Ovary (tissue), 10 donors: ENCODE results near the gene RPRM. TPM values are rescaled to one million over a fixed set of nuclear protein-coding genes. Genes with fewer than 3 reads are reported as not detected.

Experiments
- DNase-seq, 5 donors: peaks; one replicate each; pipeline ENCODE4 v3.0.0-alpha.2; 2019 to 2020
- H3K27ac ChIP-seq, 2 donors: fragments of 200-600 bp; one replicate each; pipeline versions ENCODE4 v1.5.1 to v1.8.0; 2019 to 2022
- H3K27me3 ChIP-seq: fragments of 200-600 bp; one replicate; pipeline ENCODE4 v1.8.0; 2022
- H3K36me3 ChIP-seq: fragments of 200-600 bp; sonication (generic); one replicate; pipeline ENCODE4 v1.5.1; 2019
- H3K4me1 ChIP-seq: one replicate; pipeline ENCODE4 v1.8.1; 2013; ENCODE audit warnings: mild to moderate bottlenecking, moderate library complexity; ENCODE audit not compliant: insufficient read depth
- H3K4me3 ChIP-seq: fragments of 200-600 bp; sonication (generic); one replicate; pipeline ENCODE4 v1.5.1; 2017
- H3K9me3 ChIP-seq, 2 donors: fragments of 200-600 bp in 1 of 2; sonication (generic) in 1 of 2; one replicate each; pipeline versions ENCODE4 v1.5.1 to v1.8.1; 2013 to 2019; ENCODE audit warnings: mild to moderate bottlenecking in 1 of 2, moderate library complexity in 1 of 2
- EP300 ChIP-seq: sonication (generic); formaldehyde crosslinking; IDR thresholded peaks from one replicate; pipeline ENCODE4 v1.6.1; 2017; ENCODE audit warnings: antibody characterized with exemption
- POLR2A ChIP-seq: fragments of 450-650 bp; IDR thresholded peaks from one replicate; pipeline ENCODE4 v1.6.1; 2017; ENCODE audit warnings: antibody characterized with exemption, mild to moderate bottlenecking, moderate library complexity
- WGBS, 3 donors: extraction: QIAGEN DNeasy Blood & Tissue Kit in 1 of 3; methylation state at CpG; one replicate each; pipeline versions ENCODE4 v1.1.5 to v1.1.7; 2013 to 2017; 5-methylcytosine and 5-hydroxymethylcytosine counted together
- intact Hi-C, 4 donors: fragments of 100-400 bp; cut with DNase I; formaldehyde crosslinking; loops; one replicate each; pipeline versions ENCODE4 v1.11.0 to v1.15.1; 2022 to 2023
- long read RNA-seq, 3 donors: library from polyadenylated mRNA in 2 of 3; unstranded in 2 of 3; transcript quantifications; one replicate each; pipeline ENCODE4 v2.0.0 and lab custom pipeline, GENCODE V29; 2021 to 2026
- polyA plus RNA-seq, 2 donors: library from polyadenylated mRNA; stranded (reverse); fragments of 200-250 nt in 1 of 2; fragments of 350-450 nt in 1 of 2; fragmentation: Illumina TruSeq in 1 of 2; extraction: RNeasy Lipid Tissue Mini Kit (QIAGEN cat#74804) in 1 of 2; gene quantifications; one replicate each; pipeline ENCODE4 v1.2.3, GENCODE V29; 2013 to 2014
- total RNA-seq, 7 donors: library from RNA; depleted of rRNA in 2 of 7; stranded (reverse); fragments of >200 nt in 2 of 7; fragmentation: NEBNext Ultra II Directional in 3 of 7; extraction: Animal tissue kit (Norgen Biotek cat#: 25700) in 3 of 7; gene quantifications; one replicate each; pipeline versions ENCODE4 v1.1.0 to v1.2.4, GENCODE V29; 2016 to 2023
- TF ChIP-seq, protein P1 (sequence below), 3 donors: fragments of 450-650 bp in 2 of 3; fragments of 200-600 bp in 1 of 3; IDR thresholded peaks; one replicate each; pipeline versions ENCODE4 v1.5.1 to v1.8.0; 2016 to 2022; ENCODE audit warnings: antibody characterized with exemption in 3 of 3, mild to moderate bottlenecking in 1 of 3
- donor health status: DM: no; HTN: no; CAD: no; lungs with moderate emphysema.
- donor health status: DM: no; HTN: no; CAD: no.
- donor health status: Bipolar disorder and iron deficiency.
- donor health status: DM: yes; HTN: yes; CAD: no.
- donor health status: DM: no; HTN: no; CAD: no.
- donor health status: DM: yes; HTN: yes; CAD: no.

RPRM gene
- total RNA-seq = 10 to 100 TPM in 5 of 7 donors, 1 to 10 TPM in 2; 3.6 to 36.4 (median 17.9) TPM
- 1 to 10 TPM; 2.2 to 5.2 TPM for polyA plus RNA-seq
- long read RNA-seq, donor 1, partial matches to known transcripts = 0 of 3 reads
- long read RNA-seq, donor 1, other reads (novel, unspliced or antisense) = 0 of 3 reads
- long read RNA-seq, donor 2, transcript RPRM-201 (1 exons, 1,471 nt) = major isoform, 48 of 48 reads
- long read RNA-seq, donor 2, partial matches to known transcripts = 0 of 48 reads
- long read RNA-seq, donor 2, other reads (novel, unspliced or antisense) = 0 of 48 reads
- long read RNA-seq, donor 3, transcript RPRM-201 (1 exons, 1,471 nt) = major isoform, 8 of 8 reads
- long read RNA-seq, donor 3, partial matches to known transcripts = 0 of 8 reads
- long read RNA-seq, donor 3, other reads (novel, unspliced or antisense) = 0 of 8 reads

DNA sequence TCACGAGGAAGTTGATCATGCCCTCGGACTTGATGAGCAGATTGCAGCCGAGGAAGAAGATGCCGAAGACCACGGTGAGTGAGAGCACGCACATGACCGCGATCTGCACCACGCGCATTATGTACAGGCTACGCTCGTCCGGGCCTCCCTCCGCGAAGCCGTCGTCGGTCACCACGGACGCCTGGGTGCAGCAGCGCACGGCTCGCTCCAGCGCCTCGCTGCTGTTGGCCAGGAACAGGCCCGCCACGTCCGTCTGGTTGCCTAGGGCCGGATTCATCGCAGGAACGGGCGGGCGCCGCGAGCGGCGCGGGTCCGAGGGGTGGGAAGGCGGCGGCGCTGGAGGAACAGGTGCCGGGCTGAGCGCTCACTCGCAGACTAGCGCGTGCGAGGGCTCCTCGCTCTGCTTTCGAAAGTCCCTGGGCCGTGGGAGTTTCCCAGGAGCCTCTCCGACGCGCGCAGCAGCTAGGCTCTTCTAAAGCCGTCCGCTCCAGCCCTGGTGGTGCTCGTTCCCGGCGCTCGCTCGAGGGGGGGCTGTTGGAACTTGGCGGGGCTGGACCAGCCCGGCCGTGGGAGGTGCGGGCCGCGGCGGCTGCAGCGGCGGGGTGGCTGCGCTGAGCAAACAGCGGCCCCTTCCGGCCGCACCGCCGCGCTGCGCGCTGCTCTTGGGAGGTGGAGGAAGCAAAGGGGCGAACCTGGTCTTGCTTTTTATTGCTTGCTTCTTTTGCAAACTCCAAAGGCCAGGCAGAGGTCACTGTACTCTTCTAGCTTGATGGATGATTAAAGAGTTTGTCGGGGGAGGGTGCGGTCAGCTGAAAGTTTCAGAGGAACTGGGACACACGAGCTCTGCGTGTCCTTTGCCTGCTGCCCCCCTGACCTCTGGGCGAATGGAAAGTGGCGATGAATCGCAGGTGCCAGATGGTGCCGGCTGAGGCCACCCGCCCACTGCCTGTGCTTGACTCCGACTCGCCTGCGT, at the start of gene RPRM:
Gene RPRM, minus strand, starts transcription at position 474 of the 973 bp plus-strand sequence. Its CDS starts 197 bp downstream, at position 277.
- intact Hi-C loops = loop anchor here in 2 of 4 donors (5.0 to 10.0 kb wide), 4 partner anchors 314 to 741 kb away; no protein-coding TSS in a partner anchor
- 0 to 1% (median 1%) methylated on average over 70 to 93 of the region's 93 CpGs for WGBS, 3 donors
- TF ChIP-seq, protein P1, sequence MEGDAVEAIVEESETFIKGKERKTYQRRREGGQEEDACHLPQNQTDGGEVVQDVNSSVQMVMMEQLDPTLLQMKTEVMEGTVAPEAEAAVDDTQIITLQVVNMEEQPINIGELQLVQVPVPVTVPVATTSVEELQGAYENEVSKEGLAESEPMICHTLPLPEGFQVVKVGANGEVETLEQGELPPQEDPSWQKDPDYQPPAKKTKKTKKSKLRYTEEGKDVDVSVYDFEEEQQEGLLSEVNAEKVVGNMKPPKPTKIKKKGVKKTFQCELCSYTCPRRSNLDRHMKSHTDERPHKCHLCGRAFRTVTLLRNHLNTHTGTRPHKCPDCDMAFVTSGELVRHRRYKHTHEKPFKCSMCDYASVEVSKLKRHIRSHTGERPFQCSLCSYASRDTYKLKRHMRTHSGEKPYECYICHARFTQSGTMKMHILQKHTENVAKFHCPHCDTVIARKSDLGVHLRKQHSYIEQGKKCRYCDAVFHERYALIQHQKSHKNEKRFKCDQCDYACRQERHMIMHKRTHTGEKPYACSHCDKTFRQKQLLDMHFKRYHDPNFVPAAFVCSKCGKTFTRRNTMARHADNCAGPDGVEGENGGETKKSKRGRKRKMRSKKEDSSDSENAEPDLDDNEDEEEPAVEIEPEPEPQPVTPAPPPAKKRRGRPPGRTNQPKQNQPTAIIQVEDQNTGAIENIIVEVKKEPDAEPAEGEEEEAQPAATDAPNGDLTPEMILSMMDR (IDR thresholded peaks at IDR 0.05) = peak; percentile 69 to 91 (median 73)
- TF ChIP-seq POLR2A = no peak
- peak; percentile 79 to 93 (median 89) for DNase-seq
- Histone ChIP-seq H3K9me3 (no peaks in the 10 kb centered on the region), H3K36me3 (no peaks in the 10 kb centered on the region), H3K27ac (peak within 1 kb of the TSS; percentile 36 to 55), H3K4me3 (peak within 1 kb of the TSS; percentile 50), H3K27me3 (no peaks in the 10 kb centered on the region), H3K4me1 (peaks cover 4% of the 10 kb centered on the region)

DNA sequence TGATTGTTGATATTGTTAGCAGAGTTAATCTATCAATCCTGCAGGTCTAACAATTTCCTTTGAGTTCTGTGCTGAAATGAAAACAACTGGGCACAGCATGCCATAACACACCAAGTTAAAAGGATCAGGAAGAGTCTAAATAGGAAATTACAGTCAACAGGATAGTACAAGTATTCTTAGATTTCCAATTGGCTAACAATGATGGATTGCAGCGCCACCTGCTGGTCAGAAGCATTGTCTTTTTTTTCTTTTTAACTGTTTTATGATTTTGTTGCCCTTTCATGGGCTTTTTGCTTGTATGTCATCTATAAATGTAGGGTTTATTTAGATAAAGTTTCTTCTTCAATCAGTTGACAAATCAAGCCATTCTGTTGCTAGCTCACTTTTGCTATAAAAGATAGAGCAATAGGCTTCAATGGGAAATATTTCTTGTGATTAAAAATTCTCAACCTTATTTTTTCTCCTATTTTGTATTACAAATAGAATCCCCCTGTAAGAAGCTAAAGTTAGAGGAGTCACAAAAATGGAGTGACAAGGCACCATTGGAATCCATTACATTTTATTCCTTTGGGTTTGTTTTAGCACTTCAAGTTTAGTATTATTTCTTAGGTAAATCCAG, 40.8 kb upstream of the RPRM start:
- no peaks in the 10 kb centered on the region for H3K36me3 ChIP-seq

DNA sequence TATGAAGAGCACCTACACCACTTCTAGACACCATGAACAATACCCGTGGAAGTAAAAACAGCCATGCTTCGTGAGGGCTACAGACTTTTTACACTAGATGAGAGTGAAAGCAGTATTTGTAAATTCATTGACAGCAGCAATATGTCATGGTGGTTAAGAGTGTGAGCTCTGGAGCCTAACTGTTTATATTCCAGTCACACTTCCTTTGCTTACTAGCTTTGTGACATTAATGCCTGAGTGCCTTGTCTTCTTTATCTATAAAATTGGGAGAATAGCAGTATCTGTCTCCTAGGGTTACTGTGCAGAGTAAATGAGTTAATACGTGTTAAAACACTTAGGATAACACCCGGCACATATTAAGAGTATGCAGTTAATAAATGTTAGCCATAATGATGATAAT, 33.8 kb upstream of the RPRM start:
- 82 to 83% (median 83%) methylated on average over 4 of the region's 4 CpGs for WGBS, 3 donors
- H3K27me3 ChIP-seq = no peaks in the 10 kb centered on the region
- no peak overlapping the region for H3K27ac ChIP-seq
- TF ChIP-seq POLR2A (no peak), EP300 (no peak)
- TF ChIP-seq, protein P1 (IDR thresholded peaks at IDR 0.05) = no peak
- no peaks in the 10 kb centered on the region for H3K4me1 ChIP-seq
- H3K4me3 ChIP-seq = no peak overlapping the region
- H3K36me3 ChIP-seq = no peaks in the 10 kb centered on the region
- no peaks in the 10 kb centered on the region for H3K9me3 ChIP-seq
- DNase-seq = no peak
- intact Hi-C loops = no loop called here

More for the DNA sequence above, 40.8 kb upstream of the RPRM start:
- H3K27ac ChIP-seq = no peak overlapping the region
- H3K4me3 ChIP-seq = no peak overlapping the region
- no peaks in the 10 kb centered on the region for H3K4me1 ChIP-seq
- no peaks in the 10 kb centered on the region for H3K9me3 ChIP-seq
- WGBS, 3 donors = 0% methylated on average over 1 of the region's 1 CpG
- H3K27me3 ChIP-seq = no peaks in the 10 kb centered on the region
- no peak for TF ChIP-seq EP300
- TF ChIP-seq, protein P1 (IDR thresholded peaks at IDR 0.05) = peak; percentile 46 to 71 (median 56)
- intact Hi-C loops = no loop called here
- peak; percentile 45 to 73 (median 53) for DNase-seq

DNA sequence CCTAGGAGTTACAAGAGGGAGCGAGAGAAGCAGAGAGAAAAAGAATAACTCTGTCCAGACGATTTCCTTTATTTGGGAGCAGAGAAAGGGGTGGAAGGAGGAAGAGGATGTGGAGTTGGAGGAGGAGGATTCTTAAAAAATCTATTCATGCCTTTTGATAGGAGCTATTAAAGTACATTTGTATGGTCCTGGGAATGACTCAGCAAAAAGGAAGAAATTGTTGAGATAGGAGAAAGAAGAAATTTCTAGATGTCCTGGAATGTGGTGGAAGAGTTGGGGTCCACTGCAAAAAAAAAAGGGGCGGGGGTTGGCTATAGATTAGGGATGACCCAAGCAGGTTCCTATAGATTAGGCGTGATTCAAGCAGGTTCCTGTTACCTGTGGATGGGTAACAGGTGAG, 32.4 kb upstream of the RPRM start:
- no peaks in the 10 kb centered on the region for H3K27me3 ChIP-seq
- 78 to 80% (median 79%) methylated on average over 4 of the region's 4 CpGs for WGBS, 3 donors
- no peaks in the 10 kb centered on the region for H3K9me3 ChIP-seq

More for the DNA sequence above, 32.4 kb upstream of the RPRM start:
- intact Hi-C loops = no loop called here
- H3K36me3 ChIP-seq = no peaks in the 10 kb centered on the region
- no peak overlapping the region for H3K4me3 ChIP-seq
- no peaks in the 10 kb centered on the region for H3K4me1 ChIP-seq
- no peak overlapping the region for H3K27ac ChIP-seq
- DNase-seq = no peak
- TF ChIP-seq, protein P1 (IDR thresholded peaks at IDR 0.05) = no peak
- TF ChIP-seq POLR2A (no peak), EP300 (no peak)
